GM21367 (cell line): ENCODE results near the gene SLX4.
"Not testable (repeated sequence)": the region's sequence is repeated elsewhere in the genome, so short reads cannot be mapped to it uniquely, and the experiment has no call there.

ENCODE experiments used
- ATAC-seq: cut with Tn5 transposase; IDR thresholded peaks from one replicate; pipeline ENCODE4 v1.9.1; 2021; ENCODE audit not compliant: unreplicated experiment

Gene SLX4

GRCh38 chr16:3641801-3642396 lies 30.5 kb upstream of the SLX4 start:
- ATAC-seq, result no peak

- no peak for ATAC-seq
Observed at GRCh38 chr16:3640632-3641501, 29.5 kb upstream of the SLX4 start.

- ATAC-seq, result no peak
Observed at GRCh38 chr16:3640207-3640606, 28.8 kb upstream of the SLX4 start.

- ATAC-seq, result no peak
Observed at GRCh38 chr16:3638916-3639644, 27.7 kb upstream of the SLX4 start.

- ATAC-seq, result no peak
Observed at GRCh38 chr16:3637371-3637923, 26.0 kb upstream of the SLX4 start.

- ATAC-seq, result no peak
Observed at GRCh38 chr16:3625911-3626732, 14.7 kb upstream of the SLX4 start.

- no peak for ATAC-seq
Observed at GRCh38 chr16:3625331-3625730, 13.9 kb upstream of the SLX4 start.

- ATAC-seq, result no peak
Observed at GRCh38 chr16:3623642-3624041, 12.2 kb upstream of the SLX4 start.

GRCh38 chr16:3618769-3619141 lies 7.3 kb upstream of the SLX4 start:
- no peak for ATAC-seq

- no peak for ATAC-seq
Observed at GRCh38 chr16:3612510-3613466, 1.4 kb upstream of the SLX4 start.

GRCh38 chr16:3610698-3611145 lies 684 bp downstream of the SLX4 start:
- ATAC-seq, result peak; percentile 14

- no peak for ATAC-seq
Observed at GRCh38 chr16:3609895-3610697, 1.3 kb downstream of the SLX4 start.

- ATAC-seq, result not testable (repeated sequence)
Observed at GRCh38 chr16:3608976-3609375, 2.4 kb downstream of the SLX4 start.

- ATAC-seq, result no peak
Observed at GRCh38 chr16:3608069-3608468, 3.3 kb downstream of the SLX4 start.

- no peak for ATAC-seq
Observed at GRCh38 chr16:3607634-3608033, 3.8 kb downstream of the SLX4 start.

- ATAC-seq, result no peak
Observed at GRCh38 chr16:3607161-3607560, 4.2 kb downstream of the SLX4 start.

GRCh38 chr16:3606441-3606840 lies 5.0 kb downstream of the SLX4 start:
- no peak for ATAC-seq

GRCh38 chr16:3602320-3602653 lies 9.1 kb downstream of the SLX4 start:
- no peak for ATAC-seq
